SU-DHL-6 (cell line): Measurements from ENCODE around the gene MUC6.
"Not testable (repeated sequence)": the region's sequence is repeated elsewhere in the genome, so short reads cannot be mapped to it uniquely, and the experiment has no call there.

Experiments used
- H2AFZ ChIP-seq: fragments of 200-600 bp; sonication (generic); 2 replicates; pipeline ENCODE4 v1.6.1; 2014; ENCODE audit warnings: low read depth, mild to moderate bottlenecking, moderate library complexity, mixed read lengths, antibody characterized with exemption, low read length; ENCODE audit not compliant: severe bottlenecking
- H3F3A ChIP-seq: fragments of 200-600 bp; shearing (Covaris generic); 2 replicates; pipeline ENCODE4 v1.6.0; 2016; ENCODE audit warnings: antibody characterized with exemption, mild to moderate bottlenecking; ENCODE audit not compliant: insufficient read depth
- H3K27ac ChIP-seq: fragments of 200-600 bp; sonication (generic); 2 replicates; pipeline ENCODE4 v1.5.1; 2016; ENCODE audit warnings: low read depth, mild to moderate bottlenecking, low read length, moderate library complexity, mixed read lengths
- H3K27me3 ChIP-seq: fragments of 200-600 bp; sonication (generic), shearing (Covaris generic); 2 replicates; pipeline ENCODE4 v1.6.0; 2014; ENCODE audit warnings: mild to moderate bottlenecking, low read length
- H3K36me3 ChIP-seq: fragments of 200-600 bp; sonication (generic); 2 replicates; pipeline ENCODE4 v1.6.1; 2014; ENCODE audit warnings: mild to moderate bottlenecking, low read length, mixed read lengths
- H3K4me2 ChIP-seq: fragments of 300-600, 200-600 bp; shearing (Covaris generic), sonication (generic); 2 replicates; pipeline ENCODE4 v1.6.0; 2014; ENCODE audit warnings: low read length, low read depth, mild to moderate bottlenecking; ENCODE audit not compliant: poor library complexity, severe bottlenecking
- H3K4me3 ChIP-seq: fragments of 200-600 bp; sonication (generic); 2 replicates; pipeline ENCODE4 v1.5.1; 2014; ENCODE audit warnings: antibody characterized with exemption, low read length, mild to moderate bottlenecking, mixed read lengths; ENCODE audit not compliant: insufficient read depth, poor library complexity, severe bottlenecking
- H3K79me2 ChIP-seq: fragments of 200-600 bp; sonication (generic); 2 replicates; pipeline ENCODE4 v1.6.1; 2014; ENCODE audit warnings: mild to moderate bottlenecking, low read length, moderate library complexity; ENCODE audit not compliant: insufficient read depth
- H3K9ac ChIP-seq: fragments of 200-600 bp; sonication (generic); 2 replicates; pipeline ENCODE4 v1.7.0; 2014; ENCODE audit warnings: mild to moderate bottlenecking, low read length
- H3K9me2 ChIP-seq: fragments of 200-600 bp; sonication (generic); replicated peaks from 2 replicates; pipeline ENCODE4 v1.6.1; 2014; ENCODE audit warnings: low read length; ENCODE audit not compliant: insufficient read depth
- H3K9me3 ChIP-seq: fragments of 200-600 bp; sonication (generic); 2 replicates; pipeline ENCODE4 v1.6.1; 2014; ENCODE audit warnings: low read length, mixed read lengths; ENCODE audit not compliant: insufficient read depth
- H4K20me1 ChIP-seq: fragments of 200-600 bp; sonication (generic); 2 replicates; pipeline ENCODE4 v1.6.1; 2014; ENCODE audit warnings: low read depth, mild to moderate bottlenecking, antibody characterized with exemption, low read length, moderate library complexity, mixed read lengths
- EZH2phosphoT487 ChIP-seq: fragments of 200-600 bp; sonication (generic), shearing (Covaris generic); conservative IDR thresholded peaks from 2 replicates; pipeline ENCODE4 v1.6.1; 2018; ENCODE audit warnings: mild to moderate bottlenecking, antibody characterized with exemption, low read length, moderate library complexity, mixed read lengths
- TF ChIP-seq, protein P1 (sequence below): fragments of 200-600 bp; sonication (generic); IDR thresholded peaks from one replicate; pipeline ENCODE4 v1.5.1; 2017; ENCODE audit warnings: antibody characterized with exemption, mild to moderate bottlenecking, low read length, moderate library complexity; ENCODE audit not compliant: insufficient read depth, poor library complexity, severe bottlenecking

Gene MUC6

DNA sequence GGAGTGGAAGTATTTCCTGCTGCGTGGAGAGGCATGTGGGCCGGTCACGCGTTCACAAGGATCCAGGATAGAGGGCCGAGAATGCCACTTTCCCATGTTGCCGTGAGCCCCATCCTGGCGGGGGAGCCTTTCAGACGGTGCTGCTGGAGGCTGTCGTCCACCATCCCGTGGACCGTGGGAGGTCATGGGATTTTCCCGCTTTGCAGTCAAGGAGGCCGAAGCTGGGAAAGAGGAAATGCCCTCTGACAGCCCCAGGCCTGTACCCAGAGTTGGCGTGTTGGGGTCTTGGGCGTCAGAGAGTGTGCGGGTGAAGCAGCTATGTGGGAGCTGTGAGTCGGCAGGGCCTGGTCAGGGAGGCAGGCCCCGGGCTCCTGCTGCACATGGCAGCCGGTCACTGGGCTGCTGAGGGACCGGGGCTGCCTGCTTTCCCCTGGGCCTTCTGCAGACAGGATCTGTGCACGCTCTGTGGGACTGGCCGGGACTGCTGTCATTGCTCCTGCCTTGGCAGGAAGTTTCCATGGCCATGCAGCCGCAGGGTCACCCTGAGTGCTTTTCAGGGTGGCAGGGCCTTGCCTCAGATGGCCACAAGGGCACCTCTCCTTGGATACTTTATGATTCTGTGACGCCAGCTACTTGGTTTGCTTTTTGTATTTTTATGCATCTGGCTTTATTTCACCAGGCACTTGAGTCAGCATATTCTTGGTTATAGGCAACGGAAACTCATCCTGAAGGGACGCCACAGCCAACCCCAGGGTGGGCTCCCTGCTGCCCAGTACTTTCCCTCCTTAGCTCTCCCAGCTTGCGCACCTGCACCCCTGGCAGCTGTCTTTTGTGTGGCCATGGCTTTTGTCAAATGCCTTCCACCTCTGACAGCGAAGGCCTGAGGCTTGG is 58.4 kb downstream of the MUC6 start:
- no peaks in the 10 kb centered on the region for H3K79me2 ChIP-seq
- H3K27ac ChIP-seq = no peak overlapping the region
- no peak overlapping the region for H2AFZ ChIP-seq
- no peak overlapping the region for H3K4me3 ChIP-seq
- H3F3A ChIP-seq = no peaks in the 10 kb centered on the region
- TF ChIP-seq, protein P1, sequence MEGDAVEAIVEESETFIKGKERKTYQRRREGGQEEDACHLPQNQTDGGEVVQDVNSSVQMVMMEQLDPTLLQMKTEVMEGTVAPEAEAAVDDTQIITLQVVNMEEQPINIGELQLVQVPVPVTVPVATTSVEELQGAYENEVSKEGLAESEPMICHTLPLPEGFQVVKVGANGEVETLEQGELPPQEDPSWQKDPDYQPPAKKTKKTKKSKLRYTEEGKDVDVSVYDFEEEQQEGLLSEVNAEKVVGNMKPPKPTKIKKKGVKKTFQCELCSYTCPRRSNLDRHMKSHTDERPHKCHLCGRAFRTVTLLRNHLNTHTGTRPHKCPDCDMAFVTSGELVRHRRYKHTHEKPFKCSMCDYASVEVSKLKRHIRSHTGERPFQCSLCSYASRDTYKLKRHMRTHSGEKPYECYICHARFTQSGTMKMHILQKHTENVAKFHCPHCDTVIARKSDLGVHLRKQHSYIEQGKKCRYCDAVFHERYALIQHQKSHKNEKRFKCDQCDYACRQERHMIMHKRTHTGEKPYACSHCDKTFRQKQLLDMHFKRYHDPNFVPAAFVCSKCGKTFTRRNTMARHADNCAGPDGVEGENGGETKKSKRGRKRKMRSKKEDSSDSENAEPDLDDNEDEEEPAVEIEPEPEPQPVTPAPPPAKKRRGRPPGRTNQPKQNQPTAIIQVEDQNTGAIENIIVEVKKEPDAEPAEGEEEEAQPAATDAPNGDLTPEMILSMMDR = no peak
- TF ChIP-seq EZH2phosphoT487 = no peak
- no peaks in the 10 kb centered on the region for H3K9me2 ChIP-seq
- H3K27me3 ChIP-seq = no peaks in the 10 kb centered on the region
- no peaks in the 10 kb centered on the region for H3K36me3 ChIP-seq
- no peaks in the 10 kb centered on the region for H4K20me1 ChIP-seq
- no peak overlapping the region for H3K9ac ChIP-seq
- H3K9me3 ChIP-seq = no peaks in the 10 kb centered on the region
- H3K4me2 ChIP-seq = no peak overlapping the region

DNA sequence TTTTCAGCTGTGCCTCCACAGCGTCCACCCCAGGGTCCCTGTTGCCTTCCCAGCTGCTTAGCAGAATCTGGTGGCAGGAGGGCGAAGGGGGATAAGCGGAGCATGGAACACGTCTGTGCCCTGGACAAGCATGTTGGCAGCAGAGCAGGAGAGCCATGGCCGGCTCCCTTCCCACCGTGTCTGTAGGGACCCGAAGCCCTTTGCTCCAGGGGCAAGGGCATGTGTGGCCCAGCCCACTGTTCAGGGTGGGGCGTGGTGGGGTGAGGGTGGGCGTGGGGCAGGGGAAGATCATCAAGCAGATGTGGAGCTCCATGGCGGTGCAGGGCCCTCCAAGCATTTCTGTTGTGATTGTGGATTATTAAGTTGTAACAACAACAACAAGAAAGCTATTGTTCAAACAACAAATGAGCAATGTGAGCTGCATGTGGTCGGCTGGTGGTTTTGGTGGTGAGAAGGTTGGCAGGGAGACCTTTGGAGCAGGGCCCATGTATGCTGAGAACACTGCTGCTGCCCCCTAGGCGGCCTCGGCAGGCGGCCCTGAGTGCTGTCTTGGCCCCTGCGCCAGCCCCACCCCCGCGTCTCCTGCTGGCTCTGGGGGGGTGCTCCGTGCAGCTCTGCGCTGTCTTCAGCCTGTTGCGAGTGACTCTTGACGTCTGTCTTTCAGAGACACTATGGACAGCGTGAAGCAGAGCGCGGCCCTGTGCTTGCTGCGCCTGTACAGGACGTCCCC is 59.9 kb downstream of the MUC6 start:
- no peak overlapping the region for H3K4me2 ChIP-seq
- no peaks in the 10 kb centered on the region for H3K9me2 ChIP-seq
- H4K20me1 ChIP-seq = no peaks in the 10 kb centered on the region
- H3K27me3 ChIP-seq = no peaks in the 10 kb centered on the region
- no peak overlapping the region for H2AFZ ChIP-seq
- no peaks in the 10 kb centered on the region for H3K9me3 ChIP-seq
- no peak overlapping the region for H3K4me3 ChIP-seq
- no peak overlapping the region for H3K27ac ChIP-seq
- H3K9ac ChIP-seq = no peak overlapping the region
- no peaks in the 10 kb centered on the region for H3F3A ChIP-seq
- H3K36me3 ChIP-seq = no peaks in the 10 kb centered on the region
- no peaks in the 10 kb centered on the region for H3K79me2 ChIP-seq
- TF ChIP-seq, protein P1 = no peak
- TF ChIP-seq EZH2phosphoT487 = no peak

DNA sequence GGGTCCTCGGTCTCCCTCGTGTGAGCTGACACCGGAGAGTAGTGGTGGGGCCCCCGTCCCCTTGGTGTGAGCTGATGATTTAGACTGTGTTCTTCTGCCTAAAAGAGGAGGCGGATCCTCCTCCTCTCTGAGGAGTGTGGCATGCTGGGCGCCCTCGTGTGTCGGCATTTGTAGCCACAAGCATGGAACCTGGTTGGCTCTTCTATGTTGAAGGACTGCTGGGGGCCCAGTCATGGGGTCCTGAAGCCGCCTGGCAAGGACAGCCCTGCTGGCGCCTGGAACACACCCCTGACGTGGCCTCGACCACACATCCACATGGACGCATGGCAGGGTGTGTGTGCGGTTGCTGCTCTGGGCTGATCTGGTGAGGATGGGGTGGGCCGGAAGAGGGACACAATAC is 60.7 kb downstream of the MUC6 start:
- Histone ChIP-seq H3K27ac (no peak overlapping the region), H3K36me3 (no peaks in the 10 kb centered on the region), H3K9me3 (no peaks in the 10 kb centered on the region), H3K4me3 (no peak overlapping the region), H3K27me3 (no peaks in the 10 kb centered on the region), H3K9ac (no peak overlapping the region), H3K9me2 (no peaks in the 10 kb centered on the region), H3K79me2 (no peaks in the 10 kb centered on the region), H3K4me2 (no peak overlapping the region), H4K20me1 (no peaks in the 10 kb centered on the region), H3F3A (no peaks in the 10 kb centered on the region), H2AFZ (no peak overlapping the region)
- TF ChIP-seq EZH2phosphoT487 = no peak
- TF ChIP-seq, protein P1 = peak; percentile 11

DNA sequence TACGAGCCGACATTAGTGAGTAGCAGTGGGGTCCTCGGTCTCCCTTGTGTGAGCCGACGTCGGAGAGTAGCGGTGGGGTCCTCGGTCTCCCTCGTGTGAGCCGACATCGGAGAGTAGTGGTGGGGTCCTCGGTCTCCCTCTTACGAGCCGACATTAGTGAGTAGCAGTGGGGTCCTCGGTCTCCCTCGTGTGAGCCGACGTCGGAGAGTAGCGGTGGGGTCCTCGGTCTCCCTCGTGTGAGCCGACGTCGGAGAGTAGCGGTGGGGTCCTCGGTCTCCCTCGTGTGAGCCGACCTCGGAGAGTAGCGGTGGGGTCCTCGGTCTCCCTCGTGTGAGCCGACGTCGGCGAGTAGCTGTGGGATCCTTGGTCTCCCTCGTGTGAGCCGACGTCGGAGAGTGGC is 61.1 kb downstream of the MUC6 start:
- not testable (repeated sequence) for H3K9me2 ChIP-seq, H3K27ac ChIP-seq, H3K79me2 ChIP-seq, H3K4me2 ChIP-seq, H3K36me3 ChIP-seq, H3F3A ChIP-seq, H3K27me3 ChIP-seq, H3K4me3 ChIP-seq, H4K20me1 ChIP-seq, H3K9ac ChIP-seq, H3K9me3 ChIP-seq, H2AFZ ChIP-seq
